ENCODE data around the gene SSC5D.
A peak's percentile ranks its signal among the peaks of the same experiment; 100 is the strongest.
"Not testable (repeated sequence)": the region's sequence is repeated elsewhere in the genome, so short reads cannot be mapped to it uniquely, and the experiment has no call there.

SSC5D gene

DNA sequence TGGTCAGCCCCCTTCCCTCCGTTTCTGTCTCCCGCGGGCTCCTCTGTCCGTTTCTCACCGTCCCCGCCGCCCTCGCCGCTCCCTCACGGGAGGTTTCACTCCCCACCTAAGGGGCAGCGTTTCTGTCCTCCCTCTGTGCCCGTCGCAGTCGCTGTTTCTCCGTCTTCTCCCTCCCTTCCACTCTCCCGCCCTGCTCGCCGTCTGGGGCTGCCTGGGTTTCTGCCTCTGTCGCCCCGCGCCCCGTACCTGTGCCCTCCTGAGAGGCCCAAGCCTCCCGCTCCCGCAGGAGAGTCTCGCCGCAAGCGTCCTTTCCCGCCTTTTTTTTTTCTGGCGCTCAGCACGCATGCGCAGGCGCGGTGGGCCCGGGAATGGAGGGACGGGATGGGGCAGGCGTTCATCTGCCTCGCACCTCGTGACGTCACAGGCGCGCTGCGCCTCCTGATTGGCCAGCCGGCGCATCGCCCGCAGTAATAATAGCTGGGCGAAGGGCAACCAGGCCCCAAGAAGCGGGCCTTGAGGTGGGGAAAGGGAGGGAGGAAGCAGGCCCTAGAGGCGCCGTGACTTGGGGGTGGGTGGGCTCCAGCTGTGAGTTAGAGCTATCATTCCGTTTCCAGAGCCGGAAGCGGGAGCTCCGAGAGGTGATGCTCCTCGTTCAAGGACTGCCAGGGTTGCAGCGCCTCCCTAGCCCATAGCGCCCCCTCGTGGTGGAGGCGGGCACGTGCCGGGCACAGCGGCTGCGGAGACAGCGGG is 15.4 kb downstream of the SSC5D start:
- peak; percentile 89 for DNase-seq (ENCODE audit: low read depth)

DNA sequence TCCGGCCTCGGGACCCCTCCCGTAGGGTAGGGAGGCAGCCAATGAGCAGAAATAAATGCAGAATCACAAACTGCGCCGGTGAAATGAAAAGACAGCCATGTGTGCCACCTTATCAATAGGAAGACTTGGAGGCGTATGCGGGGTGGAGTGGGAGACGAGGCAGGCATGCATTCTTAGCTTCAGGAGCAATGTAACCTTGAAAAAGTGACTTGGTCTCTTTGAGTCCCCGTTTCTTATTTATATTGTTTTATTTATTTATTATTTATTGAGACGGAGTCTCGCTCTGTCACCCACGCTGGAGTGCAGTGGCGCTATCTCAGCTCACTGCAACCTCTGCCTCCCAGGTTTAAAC is 16.0 kb downstream of the SSC5D start:
- DNase-seq (ENCODE audit: low read depth) = no peak

DNA sequence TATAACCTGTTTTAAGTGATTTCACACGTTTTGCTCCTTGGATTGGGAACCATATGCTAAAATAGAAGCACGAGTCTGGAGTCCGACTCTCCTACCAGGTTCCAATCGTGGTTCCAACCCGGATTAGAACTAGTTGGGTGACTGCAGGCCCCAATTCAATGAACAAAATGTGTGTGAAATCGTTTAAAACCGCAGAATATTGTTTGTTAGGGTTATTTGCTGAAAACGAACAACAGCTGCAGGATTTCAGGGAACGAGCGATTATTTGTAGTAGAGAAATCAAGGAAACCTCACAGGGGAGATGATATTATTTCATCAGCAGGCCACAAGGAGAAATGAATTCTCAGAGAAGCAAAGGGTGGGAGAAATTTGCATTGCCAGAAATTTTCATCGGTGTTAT is 16.7 kb downstream of the SSC5D start:
- no peak for DNase-seq (ENCODE audit: low read depth)

DNA sequence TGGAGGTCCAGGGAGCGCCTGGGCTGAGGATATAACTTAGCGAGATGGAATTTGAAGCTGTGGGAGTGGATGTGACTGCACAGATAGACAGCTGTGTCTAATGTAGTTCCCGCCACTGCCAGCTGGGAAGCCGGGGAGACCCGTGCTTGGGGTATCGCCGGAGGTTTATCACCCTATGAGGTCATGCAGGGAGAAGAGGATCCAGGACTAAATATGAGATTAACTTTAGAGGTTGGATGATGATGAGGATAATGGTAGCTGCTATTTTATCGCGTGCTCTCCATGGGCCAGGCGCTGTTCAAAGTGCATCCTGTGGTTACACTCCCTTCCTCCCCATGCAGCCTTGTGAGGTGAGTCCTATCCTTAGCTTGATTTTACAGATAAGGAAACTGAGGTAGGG is 19.9 kb downstream of the SSC5D start:
- no peak for DNase-seq (ENCODE audit: low read depth)

DNA sequence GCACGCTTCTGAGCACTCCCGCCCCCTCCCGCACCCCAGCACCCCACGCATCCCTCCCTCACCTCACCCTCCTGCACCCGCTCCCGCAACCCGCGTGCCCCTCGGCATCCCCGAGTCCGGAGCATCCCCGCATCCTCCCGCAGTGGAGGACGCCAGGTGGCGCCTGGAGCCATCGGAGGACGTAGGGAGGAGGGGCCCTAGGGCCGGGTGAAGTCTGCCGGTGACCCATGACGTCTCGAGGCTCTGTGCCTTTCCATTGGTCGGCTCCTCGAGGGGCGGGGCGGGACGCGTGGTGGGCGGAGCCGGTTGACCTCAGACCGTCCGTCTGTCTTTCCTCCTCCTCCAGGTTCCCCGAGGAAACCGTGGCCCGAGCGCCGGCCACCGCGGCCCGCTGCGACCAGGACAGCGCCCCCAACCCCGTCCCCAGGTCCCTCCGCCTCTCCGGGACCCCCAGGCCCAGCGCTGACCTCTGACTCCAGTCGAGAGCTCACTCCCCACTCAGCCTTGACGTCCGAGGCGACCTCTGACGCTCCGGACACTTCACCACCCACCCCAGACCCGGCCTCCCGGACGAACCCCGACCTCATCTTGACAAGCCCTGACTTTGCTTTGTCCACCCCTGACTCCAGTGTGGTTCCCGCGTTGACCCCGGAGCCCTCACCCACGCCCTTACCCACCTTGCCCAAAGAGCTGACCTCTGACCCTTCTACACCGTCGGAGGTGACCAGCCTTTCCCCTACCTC is 28.8 kb downstream of the SSC5D start:
- DNase-seq (ENCODE audit: low read depth) = peak; percentile 82

DNA sequence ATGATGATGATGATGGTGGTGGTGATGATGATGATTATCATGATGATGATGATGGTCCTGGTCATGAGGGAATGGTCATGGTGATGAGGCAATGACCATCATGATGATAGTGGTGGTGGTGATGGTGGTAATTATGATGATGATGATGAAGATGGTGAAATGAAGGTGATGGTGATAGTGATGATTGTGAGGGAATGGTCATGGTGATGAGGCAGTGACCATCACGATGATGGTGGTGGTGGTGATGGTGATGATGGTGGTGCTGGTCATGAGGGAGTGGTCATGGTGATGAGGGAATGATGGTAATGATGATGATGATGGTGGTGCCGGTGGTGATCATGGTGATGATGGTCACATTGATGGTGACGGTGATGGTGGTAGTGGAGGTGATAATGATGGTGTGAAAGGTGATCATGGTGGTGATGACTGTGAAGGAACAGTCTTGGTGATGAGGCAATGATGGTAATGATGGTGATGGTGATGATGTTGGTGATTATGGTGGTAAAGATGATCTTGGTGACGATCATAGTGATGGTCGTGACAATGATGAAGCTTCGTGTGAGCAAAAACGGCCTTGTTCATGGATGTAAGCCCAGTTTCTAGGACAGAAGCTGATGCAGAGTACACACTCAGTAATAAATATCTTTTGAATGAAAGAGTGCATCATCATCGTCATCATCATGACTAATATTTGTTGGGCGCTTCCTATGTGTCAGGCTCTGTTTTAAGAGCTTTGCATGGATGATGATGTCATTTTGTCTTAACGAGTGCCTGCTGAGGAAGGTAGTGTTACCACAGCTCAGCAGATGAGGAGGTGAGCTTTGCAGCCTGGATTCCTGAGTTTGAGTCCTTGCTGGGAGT is 31.4 kb downstream of the SSC5D start:
- DNase-seq (ENCODE audit: low read depth) = no peak

DNA sequence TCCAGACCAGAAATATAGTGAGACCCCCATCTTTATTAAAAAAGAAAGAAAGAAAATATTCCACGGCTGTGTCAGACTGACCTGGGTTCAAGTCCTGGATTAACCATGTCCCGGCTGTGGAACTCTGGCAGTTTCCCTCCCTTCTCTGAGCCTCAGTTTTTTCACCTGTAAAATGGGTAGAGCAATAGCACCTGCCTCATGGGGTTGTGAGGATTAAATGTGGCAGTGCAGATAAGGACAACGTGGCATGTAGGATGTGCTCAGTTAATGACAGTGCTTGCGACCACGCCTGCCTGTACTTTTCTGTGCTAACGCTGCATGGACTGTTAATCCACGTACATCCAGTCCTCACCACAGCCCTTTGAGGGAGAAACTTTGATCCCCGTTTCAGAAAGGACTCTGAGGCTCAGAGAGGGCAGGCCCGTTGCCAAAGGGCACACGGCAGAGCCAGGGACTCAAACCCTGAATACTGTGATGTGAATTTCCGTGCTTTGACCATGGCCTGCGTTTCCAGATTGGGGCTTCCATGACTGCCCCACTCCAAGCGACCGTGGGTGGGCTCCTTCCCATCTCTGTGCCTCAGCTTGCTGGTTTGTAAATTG is 32.6 kb downstream of the SSC5D start:
- no peak for DNase-seq (ENCODE audit: low read depth)

DNA sequence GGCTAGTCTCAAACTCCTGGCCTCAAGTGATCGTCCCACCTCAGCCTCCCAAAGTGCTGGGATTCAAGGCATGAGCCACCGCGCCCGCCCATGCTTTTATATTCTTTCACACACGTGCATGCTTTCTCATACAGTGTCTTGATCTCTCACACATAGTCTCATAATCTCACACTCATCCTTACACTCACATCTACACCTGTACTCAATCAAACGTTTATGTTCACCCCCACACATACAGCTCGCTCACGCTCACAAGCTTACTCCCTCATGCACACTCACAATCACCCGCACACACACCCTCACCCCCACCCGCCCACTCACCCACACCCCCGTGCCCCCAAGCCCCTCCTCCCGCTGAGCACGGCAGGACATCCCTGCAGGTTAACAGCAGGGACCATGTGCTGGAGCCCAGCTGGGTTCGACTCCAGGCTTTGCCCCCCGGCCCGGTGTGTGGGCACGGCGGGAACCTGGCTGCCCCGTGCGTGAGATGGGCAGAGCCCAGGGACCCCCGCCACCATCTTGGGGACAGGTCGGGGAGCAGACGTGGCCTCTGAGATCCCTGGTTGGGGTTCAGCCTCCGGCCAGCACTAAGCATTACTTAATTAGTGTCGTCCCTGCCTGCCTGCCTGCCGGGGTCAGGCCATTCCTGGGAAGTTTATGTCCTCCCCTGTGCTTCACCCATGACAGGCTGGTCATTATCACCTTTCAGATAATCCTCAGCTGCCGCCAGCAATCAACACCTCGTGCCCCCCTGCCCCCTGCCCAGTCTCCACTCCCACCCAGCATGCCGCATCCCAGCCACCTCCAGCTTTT is 37.3 kb downstream of the SSC5D start:
- no peak for DNase-seq (ENCODE audit: low read depth)

DNA sequence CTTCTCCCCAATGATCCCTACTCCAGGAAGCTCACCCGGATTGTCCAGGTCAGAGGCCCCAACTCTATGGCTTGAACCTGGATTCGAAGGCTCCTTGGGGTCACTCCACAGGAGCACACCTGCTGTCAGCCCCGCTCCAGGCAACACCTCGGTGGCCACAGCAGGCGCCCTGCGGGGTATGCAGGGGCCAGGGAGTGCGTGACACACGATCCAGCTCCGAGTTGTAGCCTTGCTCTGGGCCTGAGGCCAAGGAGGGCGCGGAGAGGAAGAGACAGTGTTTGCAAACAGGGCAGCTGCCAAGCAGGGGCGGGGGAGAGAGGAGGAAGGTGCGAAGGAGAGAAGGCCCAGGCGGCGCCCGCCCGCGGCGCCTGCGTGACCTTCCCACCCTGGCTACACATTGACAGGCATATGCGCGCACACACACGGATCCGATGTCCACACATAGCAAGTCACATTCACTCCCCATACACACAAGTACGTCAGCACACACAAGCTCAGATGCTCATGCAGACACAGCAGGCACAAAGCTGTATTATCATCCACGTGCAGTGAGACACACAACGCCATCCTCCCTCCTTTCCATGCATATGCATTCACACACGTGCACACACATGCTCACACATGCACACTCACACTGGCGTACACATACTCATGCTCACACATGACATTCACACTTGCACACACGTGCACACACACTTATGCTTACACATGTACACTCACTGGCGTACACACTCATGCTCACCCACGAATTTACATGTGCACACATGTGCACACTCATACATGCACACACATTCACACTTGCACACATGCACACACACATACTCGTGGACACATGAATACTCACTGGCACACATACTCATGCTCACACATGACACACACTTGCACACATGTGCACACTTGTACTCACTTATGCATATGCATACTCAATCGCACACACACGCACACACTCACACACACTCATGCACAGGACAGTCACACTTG is 38.3 kb downstream of the SSC5D start:
- DNase-seq (ENCODE audit: low read depth) = no peak

DNA sequence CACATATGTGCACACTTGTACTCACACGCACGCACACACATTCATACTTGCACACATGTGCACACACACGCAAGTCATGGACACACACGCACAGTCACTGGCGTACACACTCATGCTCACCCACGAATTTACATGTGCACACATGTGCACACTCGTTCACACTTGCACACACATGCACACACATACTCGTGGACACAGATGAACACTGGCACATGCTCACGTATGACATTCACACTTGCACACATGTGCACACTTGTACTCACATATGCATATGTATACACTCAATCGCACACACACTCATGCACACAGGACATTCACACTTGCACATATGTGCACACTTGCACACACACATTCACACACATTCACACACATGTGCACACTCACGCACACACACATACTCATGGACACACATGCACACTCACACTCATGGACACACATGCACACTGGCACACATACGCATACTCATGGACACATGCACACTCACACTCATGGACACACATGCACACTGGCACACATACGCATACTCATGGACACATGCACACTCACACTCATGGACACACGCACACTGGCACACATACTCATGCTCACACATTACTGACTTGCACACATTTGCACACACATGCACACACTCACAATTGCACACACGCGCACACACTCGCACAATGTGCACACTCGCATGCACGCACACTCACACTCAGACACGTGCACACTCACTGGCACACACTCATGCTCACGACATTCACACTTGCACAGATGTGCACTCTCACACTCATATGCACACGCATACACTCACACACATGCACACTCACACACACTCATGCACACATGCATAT is 39.2 kb downstream of the SSC5D start:
- DNase-seq (ENCODE audit: low read depth) = no peak

DNA sequence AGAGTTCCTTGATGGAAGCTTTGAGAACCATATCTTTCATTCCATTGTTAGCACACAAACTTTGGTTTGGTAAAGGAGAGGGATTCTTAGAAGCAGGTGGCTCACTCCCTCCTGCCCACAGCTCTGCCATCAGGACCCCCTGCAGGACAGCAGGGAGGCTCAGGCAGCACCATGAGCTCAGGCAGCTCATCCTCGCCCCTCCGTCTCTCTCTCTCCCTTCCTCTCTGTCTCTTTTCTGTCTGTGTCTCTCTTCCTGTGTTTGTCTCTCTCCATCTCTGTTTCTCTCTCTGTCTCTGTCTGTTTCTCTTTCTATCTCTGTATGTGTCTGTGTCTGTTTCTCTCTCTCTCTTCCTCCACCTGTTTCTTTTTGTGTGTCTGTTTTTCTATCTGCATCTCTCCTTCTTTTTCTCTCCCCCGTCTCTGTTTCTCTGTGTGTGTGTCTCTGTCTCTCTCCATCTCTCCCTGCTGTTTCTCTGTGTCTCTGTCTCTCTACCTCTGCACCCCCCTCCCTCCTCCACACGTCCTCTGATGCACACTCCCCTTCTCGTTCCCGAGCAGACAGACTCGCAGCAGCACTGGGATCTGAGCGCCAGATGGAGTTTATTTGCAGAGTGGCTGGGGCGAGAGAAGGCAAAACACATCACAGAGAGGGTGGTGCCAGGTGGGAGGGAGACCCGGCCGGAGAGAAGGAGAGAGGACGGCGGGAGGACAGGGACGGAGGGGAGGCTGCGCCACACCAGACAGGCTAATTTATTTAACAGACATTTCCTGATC is 40.0 kb downstream of the SSC5D start:
- DNase-seq (ENCODE audit: low read depth) = no peak

DNA sequence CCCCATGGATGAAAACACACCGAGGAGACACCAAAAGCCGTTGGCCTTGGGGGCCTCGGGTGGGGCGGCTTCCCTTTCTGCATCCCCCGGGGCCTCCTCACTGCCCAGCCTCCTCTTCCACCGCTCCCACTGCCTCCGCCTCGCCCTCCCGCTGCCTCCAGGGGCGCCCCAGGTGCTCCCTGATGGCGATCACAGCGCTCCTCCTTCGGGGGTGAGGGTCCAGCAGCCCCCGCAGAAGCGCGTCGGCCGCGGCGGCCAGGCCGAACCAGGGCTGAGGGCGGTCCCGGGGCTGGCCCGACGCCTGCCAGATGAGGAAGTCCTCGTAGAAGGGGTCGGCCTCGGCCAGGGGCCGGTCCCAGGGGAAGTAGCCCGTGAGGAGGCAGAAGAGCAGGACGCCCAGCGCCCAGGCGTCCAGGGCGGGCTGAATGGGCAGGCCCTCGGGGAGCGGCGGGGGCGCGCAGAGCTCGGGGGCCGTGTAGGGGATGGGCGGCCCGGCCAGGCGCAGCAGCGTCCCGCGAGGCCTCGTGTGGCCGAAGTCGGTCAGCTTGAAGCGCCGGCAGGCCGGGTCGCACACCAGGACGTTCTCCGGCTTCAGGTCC is 41.5 kb downstream of the SSC5D start:
- no peak for DNase-seq (ENCODE audit: low read depth)

DNA sequence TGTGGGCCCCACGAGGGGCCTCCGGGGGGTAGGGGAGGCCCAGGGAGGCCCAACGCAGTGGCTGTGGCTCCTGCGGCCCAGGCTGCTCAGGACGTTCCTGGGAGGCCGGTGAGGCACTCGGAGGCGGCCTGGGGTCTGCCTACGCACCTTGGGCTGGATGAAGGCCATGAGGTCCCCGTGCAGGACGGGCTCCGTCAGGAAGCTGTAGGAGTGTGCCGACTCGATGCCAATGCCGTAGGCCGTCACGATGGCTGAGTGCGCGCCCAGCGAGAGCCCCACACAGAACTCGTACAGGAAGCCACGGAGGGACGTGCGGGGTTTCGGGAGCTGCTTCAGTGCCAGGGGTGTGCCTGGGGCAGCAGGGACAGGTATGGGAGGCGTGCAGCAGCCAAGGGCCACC is 42.8 kb downstream of the SSC5D start:
- DNase-seq (ENCODE audit: low read depth) = no peak

DNA sequence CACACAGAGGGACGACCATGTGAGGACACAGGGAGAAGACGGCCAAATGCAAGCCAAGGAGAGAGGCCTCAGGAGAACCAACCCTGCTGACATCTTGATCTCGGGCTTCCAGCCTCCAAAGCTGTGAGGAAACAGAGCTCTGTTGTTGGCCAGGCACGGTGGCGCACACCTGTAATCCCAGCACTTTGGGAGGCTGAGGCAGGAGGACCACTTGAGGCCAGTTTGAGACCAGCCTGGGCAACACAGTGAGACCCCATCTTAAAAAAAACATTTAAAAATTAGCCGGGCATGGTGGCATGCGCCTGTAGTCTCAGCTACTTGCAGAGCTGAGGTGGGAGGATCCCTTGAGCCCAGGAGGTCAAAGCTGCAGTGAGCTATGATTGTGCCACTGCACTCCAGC is 46.0 kb downstream of the SSC5D start:
- DNase-seq (ENCODE audit: low read depth) = not testable (repeated sequence)

DNA sequence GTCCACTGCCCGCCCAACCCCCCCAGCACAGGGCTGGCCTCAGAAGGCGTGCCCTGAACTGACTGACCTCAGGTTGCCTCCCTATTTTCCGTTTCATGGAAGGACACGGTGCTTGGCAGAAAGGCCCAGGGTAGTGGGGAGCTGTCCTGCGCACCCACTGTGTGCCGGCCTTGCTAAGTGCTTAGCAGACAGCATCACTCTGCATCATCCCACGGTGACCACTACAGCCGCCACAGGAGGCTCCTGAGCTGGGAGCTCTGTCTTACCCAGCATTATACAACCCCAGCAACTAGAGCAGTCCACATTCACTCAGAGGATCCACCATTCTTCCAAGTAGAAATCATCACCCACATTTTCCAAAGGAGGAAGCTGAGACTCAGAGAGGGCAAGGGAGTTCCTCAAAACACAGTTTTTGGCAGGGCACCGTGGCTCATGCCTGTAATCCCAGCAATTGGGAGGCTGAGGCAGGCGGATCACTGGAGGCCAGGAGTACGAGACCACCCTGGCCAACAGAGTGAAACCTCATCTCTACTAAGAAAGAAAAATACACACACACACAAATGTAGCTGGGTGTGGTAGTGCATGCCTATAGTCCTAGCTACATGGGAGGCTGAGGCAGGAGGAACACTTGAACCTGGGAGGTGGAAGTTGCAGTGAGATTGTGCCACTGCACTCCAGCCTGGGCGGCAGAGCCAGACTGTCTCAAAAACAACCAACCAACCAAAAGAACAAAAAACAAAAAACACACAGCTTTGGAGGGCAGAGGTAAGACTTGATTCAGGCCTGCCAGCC is 47.1 kb downstream of the SSC5D start:
- DNase-seq (ENCODE audit: low read depth) = no peak

DNA sequence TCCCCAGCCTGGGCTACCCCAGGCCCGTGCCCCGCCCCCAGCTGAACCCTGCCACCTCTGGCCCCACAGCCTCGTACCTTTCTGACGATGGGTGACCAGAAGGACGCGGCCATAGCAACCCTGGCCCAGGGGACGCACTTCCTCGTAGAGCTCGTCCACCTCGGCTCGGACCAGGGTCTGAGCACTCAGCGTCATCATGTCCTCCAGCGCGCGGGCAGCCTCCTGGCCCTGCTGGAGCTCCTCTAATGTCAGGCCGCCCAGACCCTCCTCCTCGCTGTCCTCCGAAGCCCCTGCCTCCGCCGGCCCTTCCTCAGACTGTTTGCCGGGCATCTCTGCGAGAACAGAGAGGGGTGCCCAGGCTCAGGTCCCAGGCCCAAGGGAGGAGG is 47.7 kb downstream of the SSC5D start:
- DNase-seq (ENCODE audit: low read depth) = no peak

DNA sequence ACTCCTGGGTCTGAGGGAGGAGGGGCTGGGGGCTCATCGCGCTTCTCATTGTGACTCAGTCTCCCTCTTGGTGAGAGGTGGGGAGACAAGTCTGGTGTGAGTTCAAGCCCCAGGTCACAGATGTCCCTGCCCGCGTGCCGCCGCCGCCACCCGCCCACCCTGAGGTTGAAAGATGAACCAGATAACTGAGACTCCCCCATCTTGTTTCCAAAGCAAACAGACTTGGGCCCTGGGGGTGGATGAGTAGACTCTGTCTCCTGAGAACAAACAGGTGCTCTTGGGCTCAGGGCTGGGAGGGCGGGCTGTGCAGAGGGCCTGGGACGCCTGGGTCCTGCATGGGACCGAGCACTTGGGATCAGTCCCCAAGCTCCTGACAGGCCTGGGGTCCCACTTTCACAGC is 48.1 kb downstream of the SSC5D start:
- no peak for DNase-seq (ENCODE audit: low read depth)
